G401 (cell line): ENCODE measurements around the gene LYG1. TPM values are rescaled to one million over a fixed set of nuclear protein-coding genes. Genes with fewer than 3 reads are reported as not detected.
"Not testable (repeated sequence)": the region's sequence is repeated elsewhere in the genome, so short reads cannot be mapped to it uniquely, and the experiment has no call there.

Source experiments
- DNase-seq: peaks from one replicate; pipeline ENCODE4 v3.0.0-alpha.2; 2015; ENCODE audit warnings: low spot score
- in situ Hi-C: cut with HindIII; loops from 2 replicates; pipeline ENCODE4 v1.10.0; 2016; ENCODE audit warnings: low sequenced_read_pairs, mixed read lengths
- total RNA-seq: library from RNA; depleted of rRNA; stranded (reverse); fragments of >200 nt; shearing (Covaris generic); gene quantifications from 2 replicates; pipeline ENCODE4 v1.2.3, GENCODE V29; 2014; rRNA removed

Gene LYG1
- total RNA-seq, 1 experiment from 2014 or later, result not detected

DNA sequence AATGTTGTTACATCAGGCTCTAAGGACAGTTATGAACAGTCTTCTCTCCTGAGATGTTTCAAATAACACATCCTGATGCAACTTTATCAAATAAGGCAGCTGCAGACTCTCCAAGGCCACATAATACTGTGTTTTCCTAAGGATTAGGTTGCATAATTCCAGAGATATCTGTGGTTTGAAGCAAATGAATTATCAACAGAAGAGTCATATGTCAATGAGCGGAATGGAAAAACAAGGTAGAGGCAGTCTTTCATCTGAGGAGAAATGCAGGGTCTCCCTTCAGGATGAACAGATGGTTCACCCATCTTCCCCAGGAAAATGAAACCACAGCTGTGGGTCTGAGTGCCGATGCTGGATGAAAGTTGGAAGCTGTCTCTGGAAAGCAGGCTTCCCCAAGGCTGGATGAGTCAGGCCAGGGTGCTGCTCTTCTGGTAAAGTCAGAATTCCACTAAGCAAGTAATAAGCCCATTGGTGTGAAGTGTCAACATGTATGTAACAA is 22.2 kb downstream of the LYG1 start:
- in situ Hi-C loops, result no loop called here
- DNase-seq, result no peak

DNA sequence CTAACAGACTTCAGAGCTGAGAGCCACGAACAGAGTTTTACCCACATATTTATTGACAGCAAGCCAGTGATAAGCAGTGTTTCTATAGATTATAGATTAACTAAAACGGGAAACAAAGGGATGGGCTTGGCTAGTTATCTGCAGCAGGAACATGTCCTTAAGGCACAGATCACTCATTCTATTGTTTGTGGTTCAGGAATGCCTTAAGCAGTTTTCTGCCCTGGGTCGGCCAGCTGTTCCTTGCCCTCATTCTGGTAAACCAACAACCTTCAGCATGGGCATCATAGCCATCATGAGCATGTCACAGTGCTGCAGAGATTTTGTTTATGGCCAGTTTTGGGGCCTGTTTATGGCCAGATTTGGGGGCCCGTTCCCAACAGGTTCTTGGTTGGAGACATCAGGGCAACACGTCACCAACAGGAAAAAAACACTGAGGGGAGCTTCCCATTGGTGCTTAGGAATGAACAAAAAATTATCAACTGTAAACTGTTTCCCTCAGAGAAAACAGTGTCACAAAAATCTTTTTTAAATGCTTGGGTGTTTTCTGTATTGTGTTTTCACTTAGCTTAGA is 22.7 kb downstream of the LYG1 start:
- DNase-seq, in situ Hi-C loops: not testable (repeated sequence)

GRCh38 chr2:99275882-99276281 is 25.1 kb downstream of the LYG1 start:
- DNase-seq, result no peak
- in situ Hi-C loops, result no loop called here

- in situ Hi-C loops, result no loop called here
- no peak for DNase-seq
Observed at GRCh38 chr2:99261242-99261641, 39.8 kb downstream of the LYG1 start.

- in situ Hi-C loops, result no loop called here
- DNase-seq, result no peak
Observed at GRCh38 chr2:99260184-99260583, 40.8 kb downstream of the LYG1 start.

- in situ Hi-C loops, result no loop called here
- no peak for DNase-seq
Observed at GRCh38 chr2:99259465-99259864, 41.5 kb downstream of the LYG1 start.

GRCh38 chr2:99256677-99257076 is 44.3 kb downstream of the LYG1 start:
- DNase-seq, result no peak
- in situ Hi-C loops, result no loop called here

DNA sequence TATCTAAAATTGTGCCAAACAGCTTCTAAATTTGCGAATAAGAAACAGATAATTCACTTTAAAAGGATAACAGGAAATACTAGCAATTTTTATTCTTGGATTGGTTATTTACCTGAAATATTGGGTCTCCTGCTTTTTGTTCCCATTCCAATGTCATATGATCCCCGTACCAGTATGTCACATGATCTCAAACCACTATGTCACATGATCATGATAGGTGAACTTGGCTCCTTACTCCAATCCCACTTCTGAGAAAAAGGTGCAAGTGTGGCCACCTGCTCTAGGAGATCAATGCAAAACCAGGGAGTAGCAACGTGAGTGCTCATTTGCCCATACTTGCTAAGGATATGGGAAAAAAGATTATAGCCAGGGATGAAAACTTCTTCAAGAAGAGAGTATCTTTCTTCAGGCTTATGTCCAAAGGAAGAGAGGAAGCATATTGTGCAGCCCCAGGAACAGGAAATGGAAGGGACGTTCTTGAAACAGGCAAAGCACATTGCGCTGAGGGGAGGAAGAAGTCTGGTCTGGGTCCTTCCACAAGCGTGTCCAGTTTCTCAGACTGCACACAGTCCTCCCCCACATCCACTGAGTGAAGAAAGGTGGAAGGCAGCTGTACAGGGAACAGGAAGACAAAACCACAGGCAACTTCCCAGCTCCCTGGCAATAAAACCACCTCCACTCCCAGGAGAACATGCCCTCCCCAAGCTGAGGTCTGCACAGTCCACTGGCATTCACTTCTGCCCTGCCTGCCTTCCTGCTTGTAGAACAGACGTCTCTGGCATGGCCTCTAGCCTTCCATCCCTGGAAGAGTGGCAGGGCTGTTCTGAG is 45.3 kb downstream of the LYG1 start, which contains the start of gene LYG2:
LYG2 (minus strand) TSS at position 176 of the 828 bp plus-strand sequence. CDS start 1,406 bp downstream, outside the sequence.
- in situ Hi-C loops, result no loop called here
- no peak for DNase-seq

- in situ Hi-C loops, result no loop called here
- no peak for DNase-seq
Observed at GRCh38 chr2:99249951-99250350, 51.0 kb downstream of the LYG1 start.

DNA sequence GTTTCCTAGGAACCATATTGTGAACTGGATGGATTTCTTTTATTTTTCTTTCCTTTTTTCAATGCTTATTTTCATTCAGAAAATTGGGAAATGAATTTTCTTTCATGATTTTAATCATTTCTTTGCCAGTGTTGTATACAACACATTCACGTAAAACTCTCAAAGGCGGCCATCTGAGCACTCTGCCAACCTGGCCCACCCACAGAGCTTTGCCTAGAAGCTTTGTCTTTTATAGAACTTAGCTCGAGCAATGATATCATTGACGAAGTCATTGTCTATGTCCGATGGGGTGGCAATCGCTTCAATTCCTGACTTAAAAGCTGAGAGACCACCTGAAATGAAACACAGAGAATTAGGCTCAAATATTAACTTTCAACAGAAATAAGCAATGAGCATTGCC is 58.8 kb downstream of the LYG1 start:
- in situ Hi-C loops, result no loop called here
- no peak for DNase-seq

DNA sequence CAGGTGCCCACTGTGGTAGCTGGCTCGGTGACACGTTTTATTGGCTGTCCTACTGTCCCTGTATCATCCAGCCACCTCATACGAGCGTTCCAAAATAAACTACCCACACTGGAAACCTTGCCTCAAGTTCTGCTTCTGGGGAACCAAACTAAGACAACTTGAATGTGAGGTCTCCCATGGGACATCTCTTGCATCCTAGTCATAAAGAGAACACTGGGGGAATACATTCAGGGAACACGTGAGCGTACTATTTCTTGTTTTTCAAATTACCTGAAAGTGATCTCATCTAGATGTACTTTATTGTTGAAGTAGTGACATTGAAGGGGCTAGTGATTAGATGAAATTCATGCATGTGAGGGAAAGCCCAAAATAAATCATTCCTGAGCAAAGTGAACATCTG is 60.6 kb downstream of the LYG1 start:
- in situ Hi-C loops, result no loop called here
- no peak for DNase-seq

GRCh38 chr2:99238599-99238998 is 62.4 kb downstream of the LYG1 start:
- DNase-seq, result no peak
- in situ Hi-C loops, result no loop called here

Other genes starting within 250 kb of the LYG1 start
- 2.4 TPM in 1 of 2 replicates, not detected in the other for gene C2orf15, start 159.5 kb downstream of the LYG1 start, total RNA-seq
- 1.8 and 5.8 TPM in 2 replicates for gene TSGA10, start 146.3 kb downstream of the LYG1 start, total RNA-seq
- gene LIPT1, start 146.2 kb downstream of the LYG1 start, total RNA-seq, result 6.1 and 7.7 TPM in 2 replicates
- gene MITD1, start 120.1 kb downstream of the LYG1 start, total RNA-seq, result 44.4 and 65.1 TPM in 2 replicates
- gene MRPL30, start 120.0 kb downstream of the LYG1 start, total RNA-seq, result 60.1 and 74.8 TPM in 2 replicates
- not detected in 2 replicates for gene LYG2, start 45.5 kb downstream of the LYG1 start, total RNA-seq
- 102 and 106 TPM in 2 replicates for gene TXNDC9, start 35.1 kb upstream of the LYG1 start, total RNA-seq
- 7.4 and 8.1 TPM in 2 replicates for gene EIF5B, start 36.2 kb upstream of the LYG1 start, total RNA-seq
- 23.5 and 25.4 TPM in 2 replicates for gene REV1, start 188.8 kb upstream of the LYG1 start, total RNA-seq